ENCODE results near the gene DAAM2. TPM values are rescaled to one million over a fixed set of nuclear protein-coding genes. Genes with fewer than 3 reads are reported as not detected.

The DAAM2 gene
- total RNA-seq, 2 experiments from 2014 or later, result 0.09 to 1.1 TPM

GRCh38 chr6:39815356-39815755, 23.2 kb downstream of the DAAM2 start:
- H3K27ac ChIP-seq (ENCODE audit: low read depth, low read length, poor library complexity, severe bottlenecking), result no peak overlapping the region
- ChIA-PET POLR2A (interaction anchor here (0.7 to 5.3 kb wide), 3 partner anchors 19 to 40 kb away, joined by 3 to 39 read pairs (median 6); no protein-coding TSS in a partner anchor), CTCF (ENCODE audit: unreplicated experiment) (interaction anchor here (2.8 kb wide), 1 partner anchor 36 kb away, joined by 8 read pairs; no protein-coding TSS in a partner anchor)
- H3K9me3 ChIP-seq (ENCODE audit: low read length), result no peaks in the 10 kb centered on the region
- no peak for DNase-seq (ENCODE audit: low spot score)
- no TSS peak for BruUV-seq (replicated peaks)
- H3K4me2 ChIP-seq (ENCODE audit: low read length), result no peak overlapping the region
- no peaks in the 10 kb centered on the region for H3K79me2 ChIP-seq (ENCODE audit: insufficient read depth, low read depth, low read length)
- no peak for TF ChIP-seq EZH2phosphoT487 (IDR thresholded peaks at IDR 0.05; ENCODE audit: borderline replicate concordance, low read depth, low read length)
- TF ChIP-seq CTCF (conservative IDR thresholded peaks at IDR 0.05; ENCODE audit: low read length), result no peak
- H3K36me3 ChIP-seq (ENCODE audit: insufficient read depth, low read length), result no peaks in the 10 kb centered on the region
- peaks cover 54% of the 10 kb centered on the region for H3K4me1 ChIP-seq (ENCODE audit: insufficient read depth, low read length, poor library complexity, severe bottlenecking)
- peak overlapping the region; percentile 83; the same call in 1 of the 2 replicates for H2AFZ ChIP-seq (ENCODE audit: low read length)
- H4K20me1 ChIP-seq (ENCODE audit: insufficient read depth, low read length), result no peaks in the 10 kb centered on the region
- intact Hi-C loops (cut with micrococcal nuclease; ENCODE audit: unreplicated experiment), result no loop called here
- H3K9me2 ChIP-seq (ENCODE audit: insufficient read depth, low read length), result no peaks in the 10 kb centered on the region
- H3K4me3 ChIP-seq (ENCODE audit: low read depth, low read length, poor library complexity, severe bottlenecking), result no peak overlapping the region

GRCh38 chr6:39816747-39817146, 24.6 kb downstream of the DAAM2 start:
- Histone ChIP-seq H3K4me3 (ENCODE audit: low read depth, low read length, poor library complexity, severe bottlenecking) (no peak overlapping the region), H3K36me3 (ENCODE audit: insufficient read depth, low read length) (no peaks in the 10 kb centered on the region), H3K4me1 (ENCODE audit: insufficient read depth, low read length, poor library complexity, severe bottlenecking) (peaks cover 40% of the 10 kb centered on the region), H3K9me3 (ENCODE audit: low read length) (no peaks in the 10 kb centered on the region), H3K27ac (ENCODE audit: low read depth, low read length, poor library complexity, severe bottlenecking) (no peak overlapping the region), H2AFZ (ENCODE audit: low read length) (no peak overlapping the region), H4K20me1 (ENCODE audit: insufficient read depth, low read length) (no peaks in the 10 kb centered on the region), H3K79me2 (ENCODE audit: insufficient read depth, low read depth, low read length) (no peaks in the 10 kb centered on the region), H3K4me2 (ENCODE audit: low read length) (no peak overlapping the region), H3K9me2 (ENCODE audit: insufficient read depth, low read length) (no peaks in the 10 kb centered on the region)
- intact Hi-C loops (cut with micrococcal nuclease; ENCODE audit: unreplicated experiment), result no loop called here
- TF ChIP-seq CTCF (conservative IDR thresholded peaks at IDR 0.05; ENCODE audit: low read length), result no peak
- TF ChIP-seq EZH2phosphoT487 (IDR thresholded peaks at IDR 0.05; ENCODE audit: borderline replicate concordance, low read depth, low read length), result no peak
- DNase-seq (ENCODE audit: low spot score), result no peak
- no TSS peak for BruUV-seq (replicated peaks)
- CTCF ChIA-PET (ENCODE audit: unreplicated experiment), result no interaction called here
- POLR2A ChIA-PET, result no interaction called here

- no peak overlapping the region for H3K4me3 ChIP-seq (ENCODE audit: low read depth, low read length, poor library complexity, severe bottlenecking)
- H4K20me1 ChIP-seq (ENCODE audit: insufficient read depth, low read length), result no peaks in the 10 kb centered on the region
- TF ChIP-seq CTCF (conservative IDR thresholded peaks at IDR 0.05; ENCODE audit: low read length) (no peak), EZH2phosphoT487 (IDR thresholded peaks at IDR 0.05; ENCODE audit: borderline replicate concordance, low read depth, low read length) (no peak)
- BruUV-seq (replicated peaks), result no TSS peak
- H3K79me2 ChIP-seq (ENCODE audit: insufficient read depth, low read depth, low read length), result no peaks in the 10 kb centered on the region
- H3K36me3 ChIP-seq (ENCODE audit: insufficient read depth, low read length), result no peaks in the 10 kb centered on the region
- no peaks in the 10 kb centered on the region for H3K9me2 ChIP-seq (ENCODE audit: insufficient read depth, low read length)
- H3K4me1 ChIP-seq (ENCODE audit: insufficient read depth, low read length, poor library complexity, severe bottlenecking), result peaks cover 36% of the 10 kb centered on the region
- H2AFZ ChIP-seq (ENCODE audit: low read length), result no peak overlapping the region
- DNase-seq (ENCODE audit: low spot score), result no peak
- intact Hi-C loops (cut with micrococcal nuclease; ENCODE audit: unreplicated experiment), result no loop called here
- CTCF ChIA-PET (ENCODE audit: unreplicated experiment), result no interaction called here
- H3K9me3 ChIP-seq (ENCODE audit: low read length), result no peaks in the 10 kb centered on the region
- no peak overlapping the region for H3K4me2 ChIP-seq (ENCODE audit: low read length)
- H3K27ac ChIP-seq (ENCODE audit: low read depth, low read length, poor library complexity, severe bottlenecking), result no peak overlapping the region
- POLR2A ChIA-PET, result no interaction called here
Observed at GRCh38 chr6:39818695-39819094, 26.5 kb downstream of the DAAM2 start.

All from OCI-LY7 (cell line).